DMS 273 (cell line): ENCODE measurements around the gene PICK1.

ENCODE experiments used
- DNase-seq: peaks from one replicate; lab custom pipeline; 2025; ENCODE audit not compliant: unreplicated experiment; lab: John Stamatoyannopoulos, UW

The PICK1 gene

GRCh38 chr22:38046070-38046748, 11.0 kb upstream of the PICK1 start:
- no peak for DNase-seq

- no peak for DNase-seq
These were observed 7.2 kb upstream of the PICK1 start for GRCh38 chr22:38049812-38050619.

DNA sequence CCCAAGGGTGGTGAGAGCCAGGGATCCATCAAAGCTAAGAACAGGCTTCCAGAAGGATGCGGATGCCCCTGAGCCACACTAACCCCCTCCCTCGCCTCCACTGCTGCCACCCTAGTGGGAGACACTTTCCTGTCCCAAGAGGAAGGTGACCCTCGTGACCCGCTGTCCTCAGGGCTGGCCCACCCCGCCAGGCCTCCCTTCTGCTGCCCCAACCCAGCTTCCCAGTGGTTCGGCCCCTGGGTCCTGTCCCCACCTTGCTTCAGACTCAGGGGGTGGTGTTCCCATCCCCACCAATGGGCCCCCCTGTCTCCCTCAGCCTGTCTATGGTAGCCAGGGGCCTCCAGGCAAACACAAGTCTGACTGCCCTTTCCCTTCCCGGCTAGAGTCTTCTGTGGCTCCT, 6.5 kb upstream of the PICK1 start:
- no peak for DNase-seq

GRCh38 chr22:38051261-38051660, 5.9 kb upstream of the PICK1 start:
- no peak for DNase-seq

- DNase-seq = peak; percentile 88
These were observed 5.0 kb upstream of the PICK1 start for GRCh38 chr22:38051900-38052862.

DNA sequence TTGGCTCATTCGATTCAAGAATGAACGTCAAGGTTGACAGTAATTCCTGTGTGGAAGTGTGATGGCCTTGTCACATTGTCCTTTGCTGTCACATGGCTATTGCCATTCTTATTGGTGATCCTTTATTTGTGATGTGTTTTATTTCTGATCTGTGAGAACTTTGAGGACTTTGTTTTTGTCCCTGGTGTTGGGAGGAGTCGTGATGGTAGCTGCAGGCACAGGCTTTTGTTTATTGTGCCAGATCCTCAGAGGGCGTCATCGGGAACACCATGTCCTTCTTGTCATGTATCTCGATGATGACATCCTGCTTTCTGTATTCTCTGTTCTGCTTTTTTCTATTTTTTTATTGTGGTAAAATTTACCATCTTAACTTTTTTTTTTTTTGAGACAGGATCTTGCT, 5.6 kb downstream of the PICK1 start:
- DNase-seq = no peak

DNA sequence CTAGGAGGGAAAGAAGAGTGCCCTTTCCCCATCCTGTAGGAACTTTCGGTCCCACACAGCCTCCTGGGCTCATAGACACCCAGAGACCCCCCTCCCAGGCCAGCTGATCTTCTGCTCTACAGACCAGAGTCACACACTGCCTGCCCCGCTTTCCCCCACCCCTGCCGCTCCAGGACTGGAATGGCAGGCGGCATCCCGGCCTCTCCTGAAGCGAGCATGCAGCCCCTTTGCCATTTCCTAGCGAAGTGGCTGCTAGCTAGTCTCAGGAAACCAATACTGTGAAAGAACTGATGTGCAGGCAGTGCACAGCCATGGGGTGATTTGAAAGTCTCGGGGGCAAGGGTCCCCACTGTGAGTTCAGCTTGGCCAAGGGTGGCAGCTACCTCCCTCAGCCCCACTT, 8.3 kb downstream of the PICK1 start:
- DNase-seq = no peak

- no peak for DNase-seq
These were observed 9.3 kb downstream of the PICK1 start for GRCh38 chr22:38066381-38067027.

- DNase-seq = no peak
These were observed 9.8 kb downstream of the PICK1 start for GRCh38 chr22:38067028-38067415.

- no peak for DNase-seq
These were observed 10.7 kb downstream of the PICK1 start for GRCh38 chr22:38067761-38068360.

GRCh38 chr22:38068641-38069371, 11.6 kb downstream of the PICK1 start:
- no peak for DNase-seq

- DNase-seq = peak; percentile 75
These were observed 12.4 kb downstream of the PICK1 start for GRCh38 chr22:38069372-38070249.

- DNase-seq = peak; percentile 50
These were observed 13.2 kb downstream of the PICK1 start for GRCh38 chr22:38070250-38070921.

- DNase-seq = no peak
These were observed 14.5 kb downstream of the PICK1 start for GRCh38 chr22:38071421-38072321.

DNA sequence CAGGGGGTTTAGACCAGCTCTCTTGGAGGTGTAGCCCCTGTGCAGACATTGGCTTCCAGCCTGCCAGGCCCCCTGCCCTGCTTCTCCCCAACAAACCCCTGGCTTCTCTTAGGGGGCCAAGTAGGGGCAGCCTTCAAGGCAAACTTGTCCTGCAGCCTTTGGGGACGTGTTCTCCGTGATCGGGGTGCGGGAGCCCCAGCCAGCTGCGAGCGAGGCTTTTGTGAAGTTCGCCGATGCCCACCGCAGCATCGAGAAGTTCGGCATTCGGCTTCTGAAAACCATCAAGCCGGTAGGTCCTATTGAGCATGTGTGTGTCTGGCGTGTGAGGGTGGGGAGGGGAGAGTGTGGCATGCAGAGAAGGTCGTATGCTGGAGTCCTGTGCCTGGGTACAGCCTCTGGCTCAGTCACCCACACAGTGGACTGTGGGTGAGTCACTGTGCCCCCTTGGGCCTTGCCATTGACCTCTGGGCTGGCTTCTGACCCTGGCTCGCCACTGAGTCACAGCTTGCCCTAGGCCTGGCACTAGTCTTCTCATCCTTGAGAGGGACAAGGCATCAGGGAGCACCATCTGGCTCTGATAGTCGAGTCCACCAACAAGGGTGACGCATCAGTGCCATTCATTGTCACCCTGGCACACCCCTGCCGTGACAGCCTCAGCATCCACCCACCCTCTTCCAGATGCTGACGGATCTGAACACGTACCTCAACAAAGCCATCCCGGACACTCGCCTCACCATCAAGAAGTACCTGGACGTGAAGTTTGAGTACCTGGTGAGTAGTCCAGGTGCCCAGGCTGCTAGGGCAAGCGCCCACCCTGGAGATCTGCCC, 15.3 kb downstream of the PICK1 start:
- no peak for DNase-seq
